Measurements from ENCODE around the gene GTF2H1.
"Not testable (repeated sequence)": the region's sequence is repeated elsewhere in the genome, so short reads cannot be mapped to it uniquely, and the experiment has no call there.

Gene GTF2H1

GRCh38 chr11:18319914-18320313 is 2.5 kb upstream of the GTF2H1 start:
- no peak for DNase-seq (ENCODE audit: low read depth in 3 of 3)

- no peak for DNase-seq (ENCODE audit: low read depth in 3 of 3)
Observed at GRCh38 chr11:18320617-18321016, 1.8 kb upstream of the GTF2H1 start.

GRCh38 chr11:18321578-18321968 is 794 bp upstream of the GTF2H1 start:
- DNase-seq (ENCODE audit: low read depth in 3 of 3) = no peak

GRCh38 chr11:18322818-18323570 is 627 bp downstream of the GTF2H1 start:
- DNase-seq (ENCODE audit: low read depth in 3 of 3) = no peak

- DNase-seq (ENCODE audit: low read depth in 3 of 3) = not testable (repeated sequence)
Observed at GRCh38 chr11:18323881-18324280, 1.5 kb downstream of the GTF2H1 start.

- DNase-seq (ENCODE audit: low read depth in 3 of 3) = no peak
Observed at GRCh38 chr11:18324381-18324780, 2.0 kb downstream of the GTF2H1 start.

GRCh38 chr11:18329196-18329870 is 7.0 kb downstream of the GTF2H1 start:
- no peak for DNase-seq (ENCODE audit: low read depth in 3 of 3)

- no peak for DNase-seq (ENCODE audit: low read depth in 3 of 3)
Observed at GRCh38 chr11:18330921-18331320, 8.6 kb downstream of the GTF2H1 start.

GRCh38 chr11:18332302-18332701 is 9.9 kb downstream of the GTF2H1 start:
- no peak for DNase-seq (ENCODE audit: low read depth in 3 of 3)

GRCh38 chr11:18332891-18333290 is 10.5 kb downstream of the GTF2H1 start:
- DNase-seq (ENCODE audit: low read depth in 3 of 3) = no peak

GRCh38 chr11:18347471-18348125 is 25.2 kb downstream of the GTF2H1 start:
- DNase-seq (ENCODE audit: low read depth in 3 of 3) = no peak

GRCh38 chr11:18352581-18352980 is 30.2 kb downstream of the GTF2H1 start:
- no peak for DNase-seq (ENCODE audit: low read depth in 3 of 3)

- no peak for DNase-seq (ENCODE audit: low read depth in 3 of 3)
Observed at GRCh38 chr11:18358646-18359045, 36.3 kb downstream of the GTF2H1 start.

- DNase-seq (ENCODE audit: low read depth in 3 of 3) = no peak
Observed at GRCh38 chr11:18361154-18361553, 38.8 kb downstream of the GTF2H1 start.

- DNase-seq (ENCODE audit: low read depth in 3 of 3) = no peak
Observed at GRCh38 chr11:18364495-18365073, 42.2 kb downstream of the GTF2H1 start.

GRCh38 chr11:18365741-18366140 is 43.4 kb downstream of the GTF2H1 start:
- DNase-seq (ENCODE audit: low read depth in 3 of 3) = no peak

GRCh38 chr11:18366286-18366685 is 43.9 kb downstream of the GTF2H1 start:
- DNase-seq (ENCODE audit: low read depth in 3 of 3) = no peak

- no peak for DNase-seq (ENCODE audit: low read depth in 3 of 3)
Observed at GRCh38 chr11:18367431-18367830, 45.1 kb downstream of the GTF2H1 start.

- DNase-seq (ENCODE audit: low read depth in 3 of 3) = no peak
Observed at GRCh38 chr11:18368221-18368620, 45.9 kb downstream of the GTF2H1 start.

GRCh38 chr11:18369398-18369797 is 47.0 kb downstream of the GTF2H1 start:
- no peak for DNase-seq (ENCODE audit: low read depth in 3 of 3)

- no peak for DNase-seq (ENCODE audit: low read depth in 3 of 3)
Observed at GRCh38 chr11:18371279-18371678, 48.9 kb downstream of the GTF2H1 start.

GRCh38 chr11:18372201-18372600 is 49.8 kb downstream of the GTF2H1 start:
- no peak for DNase-seq (ENCODE audit: low read depth in 3 of 3)

- no peak for DNase-seq (ENCODE audit: low read depth in 3 of 3)
Observed at GRCh38 chr11:18374956-18375355, 52.6 kb downstream of the GTF2H1 start.

Data from stimulated activated CD4-positive, alpha-beta T cell treated with anti-CD3 and anti-CD28 coated beads, TNF-alpha, amount 100 ng/mL, for 24 hours (primary cell).